Kidney (tissue), 22 donors: Measurements from ENCODE around the gene CCDC197. TPM values are rescaled to one million over a fixed set of nuclear protein-coding genes. Genes with fewer than 3 reads are reported as not detected.

Experiments
- DNase-seq, 5 donors: peaks; one replicate each; pipeline ENCODE4 v3.0.0-alpha.2; 2013 to 2020
- FAIRE-seq: peaks from 2 replicates; lab custom pipeline; 2012; peaks lifted over from hg19 to GRCh38; lab: Jason Lieb, UNC
- H3K27ac ChIP-seq, 2 donors: one replicate each; pipeline ENCODE4 v1.7.0; 2013; ENCODE audit warnings: low read depth in 2 of 2, low read length in 2 of 2, inconsistent platforms in 1 of 2
- H3K27me3 ChIP-seq: one replicate; pipeline ENCODE4 v1.7.1; 2013; ENCODE audit warnings: low read length, inconsistent platforms; ENCODE audit not compliant: control insufficient read depth, insufficient read depth
- H3K36me3 ChIP-seq, 3 donors: one replicate each; pipeline versions ENCODE4 v1.7.0 to v1.7.1; 2013; ENCODE audit warnings: low read length in 3 of 3, control low read depth in 1 of 3, inconsistent platforms in 1 of 3; ENCODE audit not compliant: insufficient read depth in 3 of 3, control insufficient read depth in 2 of 3
- H3K4me1 ChIP-seq, 3 donors: one replicate each; pipeline versions ENCODE4 v1.7.0 to v1.7.1; 2013; ENCODE audit warnings: low read length in 3 of 3, inconsistent platforms in 1 of 3, low read depth in 1 of 3; ENCODE audit not compliant: control insufficient read depth in 2 of 3, insufficient read depth in 2 of 3
- H3K4me3 ChIP-seq, 3 donors: one replicate each; pipeline versions ENCODE4 v1.7.0 to v1.8.1; 2013; ENCODE audit warnings: low read length in 3 of 3, control low read depth in 1 of 3, inconsistent platforms in 1 of 3
- H3K9ac ChIP-seq, 3 donors: one replicate each; pipeline versions ENCODE4 v1.7.0 to v1.7.1; 2013; ENCODE audit warnings: low read length in 3 of 3, control low read depth in 1 of 3, inconsistent platforms in 1 of 3
- H3K9me3 ChIP-seq, 3 donors: one replicate each; pipeline versions ENCODE4 v1.7.0 to v1.7.1; 2013; ENCODE audit warnings: low read length in 3 of 3, control low read depth in 1 of 3, inconsistent platforms in 1 of 3; ENCODE audit not compliant: control insufficient read depth in 2 of 3, insufficient read depth in 1 of 3
- intact Hi-C: fragments of 100-400 bp; cut with DNase I; formaldehyde crosslinking; loops from one replicate; pipeline ENCODE4 v1.11.1; 2022
- long read RNA-seq, 10 donors: library from polyadenylated mRNA in 1 of 10; unstranded in 1 of 10; transcript quantifications; one replicate each; pipeline ENCODE4 v2.0.0 and lab custom pipeline, GENCODE V29; 2021 to 2026
- polyA plus RNA-seq: library from polyadenylated mRNA; stranded (reverse); fragments of 350-450 nt; fragmentation: Illumina TruSeq; extraction: RNeasy Lipid Tissue Mini Kit (QIAGEN cat#74804); gene quantifications from one replicate; pipeline ENCODE4 v1.2.3, GENCODE V29; 2014; ENCODE audit warnings: low read depth, low replicate concordance; ENCODE audit not compliant: insufficient read depth
- total RNA-seq: library from RNA; stranded (reverse); fragmentation: NEBNext Ultra II Directional; extraction: Animal tissue kit (Norgen Biotek cat#: 25700); gene quantifications from one replicate; pipeline ENCODE4 v1.2.1, GENCODE V29; 2021
- TF ChIP-seq, protein P1 (sequence below): IDR thresholded peaks from 3 replicates; pipeline ENCODE4 v1.5.1; 2012; ENCODE audit warnings: mild to moderate bottlenecking, moderate library complexity, borderline replicate concordance; ENCODE audit not compliant: insufficient read depth; ENCODE audit errors: extremely low read depth
- donor health status: control.
- donor health status: control.
- donor health status: control.
- donor health status: control.
- donor health status: control.
- donor health status: DM: yes; HTN: yes; CAD: no.
- donor health status: Normal renal cell carcinoma (clear cell type).

CCDC197 gene
- total RNA-seq, result not detected
- not detected for polyA plus RNA-seq
- long read RNA-seq, donor 1, result 0 reads
- long read RNA-seq, donor 2, result 0 reads
- long read RNA-seq, donor 3, result 0 reads
- long read RNA-seq, donor 4, result 0 reads
- long read RNA-seq, donor 5, result 0 reads
- long read RNA-seq, donor 6, result 0 reads
- long read RNA-seq, donor 7, result 0 reads
- long read RNA-seq, donor 8, result 0 reads
- long read RNA-seq, donor 9, result 0 reads
- long read RNA-seq, donor 10, result 0 reads

GRCh38 chr14:93997082-93997481, at the start of gene CCDC197:
CCDC197 (plus strand) TSS chr14:93997301; CDS start chr14:93998132, 831 bp downstream.
- H3K9me3 ChIP-seq, result no peaks in the 10 kb centered on the region
- no peak within 1 kb of the TSS for H3K9ac ChIP-seq
- DNase-seq (no peak), FAIRE-seq (no peak)
- no peak within 1 kb of the TSS for H3K27ac ChIP-seq
- H3K4me1 ChIP-seq, result no peaks in the 10 kb centered on the region
- H3K36me3 ChIP-seq, result no peaks in the 10 kb centered on the region
- H3K27me3 ChIP-seq, result peaks cover 3% of the 10 kb centered on the region
- intact Hi-C loops, result loop anchor here (5.0 kb wide), 1 partner anchor 50 kb away; no protein-coding TSS in a partner anchor
- no peak within 1 kb of the TSS for H3K4me3 ChIP-seq
- TF ChIP-seq, protein P1, sequence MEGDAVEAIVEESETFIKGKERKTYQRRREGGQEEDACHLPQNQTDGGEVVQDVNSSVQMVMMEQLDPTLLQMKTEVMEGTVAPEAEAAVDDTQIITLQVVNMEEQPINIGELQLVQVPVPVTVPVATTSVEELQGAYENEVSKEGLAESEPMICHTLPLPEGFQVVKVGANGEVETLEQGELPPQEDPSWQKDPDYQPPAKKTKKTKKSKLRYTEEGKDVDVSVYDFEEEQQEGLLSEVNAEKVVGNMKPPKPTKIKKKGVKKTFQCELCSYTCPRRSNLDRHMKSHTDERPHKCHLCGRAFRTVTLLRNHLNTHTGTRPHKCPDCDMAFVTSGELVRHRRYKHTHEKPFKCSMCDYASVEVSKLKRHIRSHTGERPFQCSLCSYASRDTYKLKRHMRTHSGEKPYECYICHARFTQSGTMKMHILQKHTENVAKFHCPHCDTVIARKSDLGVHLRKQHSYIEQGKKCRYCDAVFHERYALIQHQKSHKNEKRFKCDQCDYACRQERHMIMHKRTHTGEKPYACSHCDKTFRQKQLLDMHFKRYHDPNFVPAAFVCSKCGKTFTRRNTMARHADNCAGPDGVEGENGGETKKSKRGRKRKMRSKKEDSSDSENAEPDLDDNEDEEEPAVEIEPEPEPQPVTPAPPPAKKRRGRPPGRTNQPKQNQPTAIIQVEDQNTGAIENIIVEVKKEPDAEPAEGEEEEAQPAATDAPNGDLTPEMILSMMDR, result no peak

DNA sequence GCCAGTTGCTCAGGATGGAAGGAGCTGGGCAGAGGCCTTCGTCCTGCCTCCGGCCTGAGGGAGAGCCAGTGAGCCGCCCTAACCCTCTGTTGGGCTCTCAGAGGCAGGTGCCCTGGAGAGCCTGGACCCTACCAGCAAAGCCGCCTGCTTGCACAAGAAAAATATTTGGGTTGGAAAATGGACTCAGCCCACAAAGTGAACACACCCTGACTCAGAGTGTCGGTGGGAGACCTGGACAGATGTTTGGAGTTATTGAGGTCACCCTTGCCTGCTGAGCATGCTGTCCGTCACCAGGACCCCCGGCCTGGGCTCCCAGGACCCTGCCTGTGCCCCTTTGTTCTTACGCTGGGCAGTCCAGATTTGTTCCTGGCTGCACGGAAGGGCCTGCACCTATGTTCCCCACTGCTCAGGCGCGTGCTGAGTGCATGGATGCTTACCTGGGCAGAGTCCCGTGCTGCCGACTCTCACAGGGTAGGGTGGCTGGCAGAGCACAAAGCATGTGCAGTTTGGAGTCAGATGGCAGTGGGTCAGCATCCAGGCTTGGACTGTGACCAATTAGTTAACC, 47.5 kb upstream of the CCDC197 start:
- H3K9ac ChIP-seq, result no peak overlapping the region
- no peak overlapping the region for H3K27ac ChIP-seq
- H3K9me3 ChIP-seq, result no peaks in the 10 kb centered on the region
- intact Hi-C loops, result loop anchor here (5.0 kb wide), 1 partner anchor 48 kb away; the partner anchor contains the start of gene CCDC197
- FAIRE-seq (no peak), DNase-seq (no peak)
- TF ChIP-seq, protein P1, result no peak
- H3K36me3 ChIP-seq, result no peaks in the 10 kb centered on the region
- H3K4me3 ChIP-seq, result no peak overlapping the region
- H3K4me1 ChIP-seq, result no peaks in the 10 kb centered on the region
- H3K27me3 ChIP-seq, result no peaks in the 10 kb centered on the region

- no peak for FAIRE-seq
Measured at GRCh38 chr14:93950948-93951634, 46.0 kb upstream of the CCDC197 start.

More at GRCh38 chr14:93950948-93951634, 46.0 kb upstream of the CCDC197 start:
- Histone ChIP-seq H3K27ac (no peak overlapping the region), H3K4me1 (no peaks in the 10 kb centered on the region), H3K9me3 (no peaks in the 10 kb centered on the region), H3K4me3 (no peak overlapping the region), H3K9ac (no peak overlapping the region), H3K27me3 (no peaks in the 10 kb centered on the region), H3K36me3 (no peaks in the 10 kb centered on the region)
- DNase-seq, result no peak
- intact Hi-C loops, result no loop called here
- TF ChIP-seq, protein P1, result no peak
